Measurements from ENCODE around the gene SEMA3D.

- TF ChIP-seq CTCF (IDR thresholded peaks at IDR 0.05 in 2 of 3, conservative IDR thresholded peaks at IDR 0.05 in 1 of 3; ENCODE audit: borderline replicate concordance in 1 of 3, insufficient read depth in 1 of 3, low read depth in 2 of 3, low read length in 2 of 3): no peak
- no peak for TF ChIP-seq REST (IDR thresholded peaks at IDR 0.05; ENCODE audit: low read depth)
Observed at GRCh38 chr7:85039196-85039923, 147.5 kb downstream of the SEMA3D start.
